BE2C (cell line): ENCODE measurements around the gene ADCY5.
"Not testable (repeated sequence)": the region's sequence is repeated elsewhere in the genome, so short reads cannot be mapped to it uniquely, and the experiment has no call there.

Experiments used
- DNase-seq: peaks from one replicate; pipeline ENCODE4 v3.0.0-alpha.2; 2020
- H3K27me3 ChIP-seq: fragments of 250-450 bp; sonication (Bioruptor Pico); 2 replicates; pipeline ENCODE4 v1.5.1; 2020; ENCODE audit warnings: mild to moderate bottlenecking
- H3K36me3 ChIP-seq: fragments of 250-450 bp; sonication (Bioruptor Pico); 2 replicates; pipeline ENCODE4 v1.5.1; 2020; ENCODE audit warnings: mild to moderate bottlenecking
- H3K4me1 ChIP-seq: fragments of 250-450 bp; sonication (Bioruptor Pico); 2 replicates; pipeline ENCODE4 v1.5.1; 2020
- H3K4me3 ChIP-seq: 2 replicates; pipeline ENCODE4 v1.5.1; 2011; ENCODE audit warnings: low read depth, low read length
- H3K9me3 ChIP-seq: fragments of 250-450 bp; sonication (Bioruptor Pico); 2 replicates; pipeline ENCODE4 v1.5.1; 2020
- TF ChIP-seq, protein P1 (sequence below): IDR thresholded peaks from 2 replicates; pipeline ENCODE4 v1.5.1; 2012; ENCODE audit warnings: mild to moderate bottlenecking, low read depth, low read length

Gene ADCY5

GRCh38 chr3:123256256-123256655 is 192.6 kb downstream of the ADCY5 start:
- DNase-seq = no peak
- TF ChIP-seq, protein P1, sequence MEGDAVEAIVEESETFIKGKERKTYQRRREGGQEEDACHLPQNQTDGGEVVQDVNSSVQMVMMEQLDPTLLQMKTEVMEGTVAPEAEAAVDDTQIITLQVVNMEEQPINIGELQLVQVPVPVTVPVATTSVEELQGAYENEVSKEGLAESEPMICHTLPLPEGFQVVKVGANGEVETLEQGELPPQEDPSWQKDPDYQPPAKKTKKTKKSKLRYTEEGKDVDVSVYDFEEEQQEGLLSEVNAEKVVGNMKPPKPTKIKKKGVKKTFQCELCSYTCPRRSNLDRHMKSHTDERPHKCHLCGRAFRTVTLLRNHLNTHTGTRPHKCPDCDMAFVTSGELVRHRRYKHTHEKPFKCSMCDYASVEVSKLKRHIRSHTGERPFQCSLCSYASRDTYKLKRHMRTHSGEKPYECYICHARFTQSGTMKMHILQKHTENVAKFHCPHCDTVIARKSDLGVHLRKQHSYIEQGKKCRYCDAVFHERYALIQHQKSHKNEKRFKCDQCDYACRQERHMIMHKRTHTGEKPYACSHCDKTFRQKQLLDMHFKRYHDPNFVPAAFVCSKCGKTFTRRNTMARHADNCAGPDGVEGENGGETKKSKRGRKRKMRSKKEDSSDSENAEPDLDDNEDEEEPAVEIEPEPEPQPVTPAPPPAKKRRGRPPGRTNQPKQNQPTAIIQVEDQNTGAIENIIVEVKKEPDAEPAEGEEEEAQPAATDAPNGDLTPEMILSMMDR = no peak
- no peaks in the 10 kb centered on the region for H3K36me3 ChIP-seq
- H3K4me3 ChIP-seq = no peak overlapping the region
- no peaks in the 10 kb centered on the region for H3K4me1 ChIP-seq
- no peaks in the 10 kb centered on the region for H3K9me3 ChIP-seq
- H3K27me3 ChIP-seq = no peaks in the 10 kb centered on the region

GRCh38 chr3:123246866-123247265 is 202.0 kb downstream of the ADCY5 start:
- DNase-seq = peak; percentile 26
- Histone ChIP-seq H3K9me3 (no peaks in the 10 kb centered on the region), H3K4me1 (peaks cover 26% of the 10 kb centered on the region), H3K36me3 (peaks cover 8% of the 10 kb centered on the region), H3K27me3 (no peaks in the 10 kb centered on the region), H3K4me3 (no peak overlapping the region)
- TF ChIP-seq, protein P1 = no peak

- H3K4me3 ChIP-seq = no peak overlapping the region
- TF ChIP-seq, protein P1 = no peak
- H3K4me1 ChIP-seq = peaks cover 26% of the 10 kb centered on the region
- H3K36me3 ChIP-seq = peaks cover 7% of the 10 kb centered on the region
- no peaks in the 10 kb centered on the region for H3K27me3 ChIP-seq
- no peaks in the 10 kb centered on the region for H3K9me3 ChIP-seq
- DNase-seq = peak; percentile 13
Observed at GRCh38 chr3:123244128-123244527, 204.8 kb downstream of the ADCY5 start.

DNA sequence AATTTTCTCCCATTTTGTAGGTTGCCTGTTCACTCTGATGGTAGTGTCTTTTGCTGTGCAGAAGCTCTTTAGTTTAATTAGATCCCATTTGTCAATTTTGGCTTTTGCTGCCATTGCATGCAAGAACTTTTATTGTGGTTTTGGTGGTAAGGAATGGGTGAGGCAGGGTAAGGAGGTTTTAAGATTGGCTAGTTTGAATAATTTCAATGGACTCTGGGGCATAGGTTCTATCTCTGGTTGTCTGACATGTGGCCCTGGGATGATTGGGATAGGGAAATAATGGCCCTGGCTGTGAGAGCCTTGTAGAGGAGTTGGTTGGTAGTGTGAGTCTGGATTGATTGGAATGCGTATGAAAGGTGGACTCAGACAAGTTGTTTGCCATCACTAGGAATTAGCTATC is 209.1 kb downstream of the ADCY5 start:
- TF ChIP-seq, protein P1 = no peak
- H3K9me3 ChIP-seq = no peaks in the 10 kb centered on the region
- no peaks in the 10 kb centered on the region; the same call in none of the 2 replicates for H3K36me3 ChIP-seq
- no peak overlapping the region for H3K4me3 ChIP-seq
- H3K27me3 ChIP-seq = no peaks in the 10 kb centered on the region
- DNase-seq = no peak
- H3K4me1 ChIP-seq = peaks cover 6% of the 10 kb centered on the region

GRCh38 chr3:123239186-123239585 is 209.7 kb downstream of the ADCY5 start:
- not testable (repeated sequence) for H3K36me3 ChIP-seq, H3K4me3 ChIP-seq, H3K4me1 ChIP-seq, DNase-seq, H3K27me3 ChIP-seq, H3K9me3 ChIP-seq

GRCh38 chr3:123236902-123237301 is 212.0 kb downstream of the ADCY5 start:
- H3K4me1 ChIP-seq = no peaks in the 10 kb centered on the region
- H3K9me3 ChIP-seq = no peaks in the 10 kb centered on the region
- H3K27me3 ChIP-seq = no peaks in the 10 kb centered on the region
- H3K36me3 ChIP-seq = no peaks in the 10 kb centered on the region; the same call in none of the 2 replicates
- H3K4me3 ChIP-seq = no peak overlapping the region
- TF ChIP-seq, protein P1 = no peak
- no peak for DNase-seq
